ENCODE data around the gene DLG1. TPM values are rescaled to one million over a fixed set of nuclear protein-coding genes. Genes with fewer than 3 reads are reported as not detected.

The DLG1 gene
- total RNA-seq, 1 experiment from 2014 or later, result 89.8 TPM

GRCh38 chr3:197076415-197076814 lies 222.0 kb downstream of the DLG1 start:
- Histone ChIP-seq H3K4me1 (ENCODE audit: control insufficient read depth in 1 of 2, insufficient read depth in 2 of 2, low read length in 2 of 2) (no peaks in the 10 kb centered on the region), H3K9me2 (ENCODE audit: insufficient read depth) (no peaks in the 10 kb centered on the region), H3K9ac (ENCODE audit: low read length) (no peak overlapping the region), H3K9me3 (ENCODE audit: control insufficient read depth in 1 of 2, insufficient read depth in 1 of 2, low read depth in 1 of 2, low read length in 2 of 2) (no peaks in the 10 kb centered on the region), H3K27me3 (ENCODE audit: insufficient read depth, low read length) (no peaks in the 10 kb centered on the region), H3K79me2 (ENCODE audit: insufficient read depth, low read length) (no peaks in the 10 kb centered on the region), H4K20me1 (ENCODE audit: insufficient read depth) (no peaks in the 10 kb centered on the region), H2AFZ (ENCODE audit: low read depth, low read length, poor library complexity, severe bottlenecking) (no peak overlapping the region), H3K4me2 (ENCODE audit: low read length) (no peak overlapping the region), H3K4me3 (replicated peaks in 1 of 2; ENCODE audit: low read depth in 1 of 2, low read length in 2 of 2) (no peak overlapping the region), H3K27ac (ENCODE audit: low read depth, low read length) (no peak overlapping the region), H3K36me3 (ENCODE audit: control insufficient read depth in 1 of 2, insufficient read depth in 2 of 2, low read length in 2 of 2) (peaks cover 0 to 5% of the 10 kb centered on the region in 2 experiments; a peak in 2 of 4 replicates)
- intact Hi-C loops (cut with micrococcal nuclease), result no loop called here
- BruUV-seq (replicated peaks), result no TSS peak
- DNase-seq (ENCODE audit: low read depth, low spot score) (no peak), ATAC-seq (no peak)
- CTCF ChIA-PET, result no interaction called here
- RAD21 ChIA-PET (ENCODE audit: low non-redundant PET in 1 of 2, low total read pairs in 2 of 2, uncharacterized antibody in 2 of 2, unreplicated experiment in 2 of 2), result no interaction called here
- POLR2A ChIA-PET, result no interaction called here
- TF ChIP-seq SIN3A (IDR thresholded peaks at IDR 0.05; ENCODE audit: low read depth), result no peak
- TF ChIP-seq EZH2 (IDR thresholded peaks at IDR 0.05), result no peak
- TF ChIP-seq ZBTB33 (IDR thresholded peaks at IDR 0.05; ENCODE audit: extremely low read depth, insufficient replicate concordance, low read length), result no peak

- intact Hi-C loops (cut with micrococcal nuclease), result loop anchor here (5.0 kb wide), 1 partner anchor 256 kb away; no protein-coding TSS in a partner anchor
- Histone ChIP-seq H3K4me3 (replicated peaks in 1 of 2; ENCODE audit: low read depth in 1 of 2, low read length in 2 of 2) (no peak overlapping the region), H3K4me2 (ENCODE audit: low read length) (no peak overlapping the region), H3K9me2 (ENCODE audit: insufficient read depth) (no peaks in the 10 kb centered on the region), H3K4me1 (ENCODE audit: control insufficient read depth in 1 of 2, insufficient read depth in 2 of 2, low read length in 2 of 2) (no peaks in the 10 kb centered on the region), H3K27ac (ENCODE audit: low read depth, low read length) (no peak overlapping the region), H3K27me3 (ENCODE audit: insufficient read depth, low read length) (no peaks in the 10 kb centered on the region), H3K9ac (ENCODE audit: low read length) (no peak overlapping the region), H2AFZ (ENCODE audit: low read depth, low read length, poor library complexity, severe bottlenecking) (no peak overlapping the region), H4K20me1 (ENCODE audit: insufficient read depth) (no peaks in the 10 kb centered on the region), H3K79me2 (ENCODE audit: insufficient read depth, low read length) (no peaks in the 10 kb centered on the region), H3K9me3 (ENCODE audit: control insufficient read depth in 1 of 2, insufficient read depth in 1 of 2, low read depth in 1 of 2, low read length in 2 of 2) (no peaks in the 10 kb centered on the region), H3K36me3 (ENCODE audit: control insufficient read depth in 1 of 2, insufficient read depth in 2 of 2, low read length in 2 of 2) (0 out of 4 replicates have a peak, but pooled peaks cover 0 to 8% of the 10 kb centered on the region in 2 experiments)
- ATAC-seq, result no peak
- BruUV-seq (replicated peaks), result no TSS peak
- ChIA-PET RAD21 (ENCODE audit: low non-redundant PET in 1 of 2, low total read pairs in 2 of 2, uncharacterized antibody in 2 of 2, unreplicated experiment in 2 of 2) (no interaction called here), CTCF (no interaction called here), POLR2A (no interaction called here)
- TF ChIP-seq ZFX (IDR thresholded peaks at IDR 0.05) (no peak), POLR2A (IDR thresholded peaks at IDR 0.05; ENCODE audit: borderline replicate concordance, extremely low read depth, insufficient read depth, insufficient read length) (no peak), RAD21 (IDR thresholded peaks at IDR 0.05; ENCODE audit: low read depth) (no peak), ZNF274 (IDR thresholded peaks at IDR 0.05; ENCODE audit: low read depth, low read length) (no peak), SP1 (IDR thresholded peaks at IDR 0.05; ENCODE audit: low read depth) (no peak), EZH2phosphoT487 (IDR thresholded peaks at IDR 0.05; ENCODE audit: borderline replicate concordance) (no peak), CTCF (IDR thresholded peaks at IDR 0.05 in 2 of 3, conservative IDR thresholded peaks at IDR 0.05 in 1 of 3; ENCODE audit: borderline replicate concordance in 1 of 3, insufficient read depth in 1 of 3, low read depth in 2 of 3, low read length in 2 of 3) (no peak), ATF3 (IDR thresholded peaks at IDR 0.05) (no peak), SRF (IDR thresholded peaks at IDR 0.05; ENCODE audit: low read depth) (no peak), EZH2 (IDR thresholded peaks at IDR 0.05) (no peak), ZBTB33 (IDR thresholded peaks at IDR 0.05; ENCODE audit: extremely low read depth, insufficient replicate concordance, low read length) (no peak), CEBPB (IDR thresholded peaks at IDR 0.05; ENCODE audit: low read depth) (no peak)
- DNase-seq (ENCODE audit: low read depth, low spot score), result no peak
These were observed 230.3 kb downstream of the DLG1 start for GRCh38 chr3:197068077-197068476.

Measured in HCT116 (cell line).